DND-41 (cell line): ENCODE data around the gene FXYD2.

Experiments
- ATAC-seq: fragments of 200-7000 bp; cut with Tn5 transposase; 3 replicates; pipeline ENCODE4 v1.9.1; 2021; ENCODE audit warnings: low read depth; ENCODE audit not compliant: insufficient read depth
- DNase-seq: peaks from one replicate; pipeline ENCODE4 v3.0.0-alpha.2; 2020
- H2AFZ ChIP-seq: 2 replicates; pipeline ENCODE4 v1.6.0; 2012; ENCODE audit warnings: low read depth, low read length
- H3K27ac ChIP-seq: 2 replicates; pipeline ENCODE4 v1.5.1; 2012; ENCODE audit warnings: low read length, inconsistent platforms
- H3K27me3 ChIP-seq: fragments of 200-600 bp; sonication (generic); 2 replicates; pipeline ENCODE4 v1.6.0; 2012; ENCODE audit warnings: low read length, mild to moderate bottlenecking, inconsistent platforms; ENCODE audit not compliant: insufficient read depth, poor library complexity
- H3K36me3 ChIP-seq: 2 replicates; pipeline ENCODE4 v1.5.1; 2012; ENCODE audit warnings: low read length, inconsistent platforms; ENCODE audit not compliant: insufficient read depth
- H3K4me1 ChIP-seq: 2 replicates; pipeline ENCODE4 v1.5.1; 2012; ENCODE audit warnings: mild to moderate bottlenecking, low read length; ENCODE audit not compliant: insufficient read depth
- H3K4me2 ChIP-seq: 2 replicates; pipeline ENCODE4 v1.6.0; 2012; ENCODE audit warnings: mild to moderate bottlenecking, moderate library complexity, low read length, inconsistent platforms; ENCODE audit not compliant: insufficient read depth
- H3K4me3 ChIP-seq, 2 experiments: fragments of 200-600 bp in 1 of 2; shearing (Covaris generic) in 1 of 2; 2 replicates each; pipeline ENCODE4 v1.5.1; 2012 to 2016; ENCODE audit warnings: inconsistent platforms in 2 of 2, low read length in 2 of 2, mild to moderate bottlenecking in 2 of 2, low read depth in 1 of 2, moderate library complexity in 1 of 2
- H3K79me2 ChIP-seq: 2 replicates; pipeline ENCODE4 v1.6.0; 2012; ENCODE audit warnings: low read length, inconsistent platforms; ENCODE audit not compliant: insufficient read depth
- H3K9ac ChIP-seq: 2 replicates; pipeline ENCODE4 v1.6.0; 2012; ENCODE audit warnings: low read depth, mild to moderate bottlenecking, inconsistent platforms, low read length, moderate library complexity
- H3K9me3 ChIP-seq: 2 replicates; pipeline ENCODE4 v1.5.1; 2012; ENCODE audit warnings: low read length, moderate library complexity, mild to moderate bottlenecking, inconsistent platforms; ENCODE audit not compliant: insufficient read depth, severe bottlenecking
- H4K20me1 ChIP-seq: 2 replicates; pipeline ENCODE4 v1.6.0; 2012; ENCODE audit warnings: low read length; ENCODE audit not compliant: insufficient read depth
- EZH2 ChIP-seq: IDR thresholded peaks from 3 replicates; pipeline ENCODE4 v1.6.1; 2012; ENCODE audit warnings: borderline replicate concordance, low read depth, mild to moderate bottlenecking, moderate library complexity, low read length, inconsistent platforms; ENCODE audit not compliant: severe bottlenecking
- TF ChIP-seq, protein P1 (sequence below): IDR thresholded peaks from 2 replicates; pipeline ENCODE4 v1.5.1; 2012; ENCODE audit warnings: borderline replicate concordance, low read length, moderate library complexity, mild to moderate bottlenecking; ENCODE audit not compliant: poor library complexity, severe bottlenecking; ENCODE audit errors: extremely low read depth

FXYD2 gene

DNA sequence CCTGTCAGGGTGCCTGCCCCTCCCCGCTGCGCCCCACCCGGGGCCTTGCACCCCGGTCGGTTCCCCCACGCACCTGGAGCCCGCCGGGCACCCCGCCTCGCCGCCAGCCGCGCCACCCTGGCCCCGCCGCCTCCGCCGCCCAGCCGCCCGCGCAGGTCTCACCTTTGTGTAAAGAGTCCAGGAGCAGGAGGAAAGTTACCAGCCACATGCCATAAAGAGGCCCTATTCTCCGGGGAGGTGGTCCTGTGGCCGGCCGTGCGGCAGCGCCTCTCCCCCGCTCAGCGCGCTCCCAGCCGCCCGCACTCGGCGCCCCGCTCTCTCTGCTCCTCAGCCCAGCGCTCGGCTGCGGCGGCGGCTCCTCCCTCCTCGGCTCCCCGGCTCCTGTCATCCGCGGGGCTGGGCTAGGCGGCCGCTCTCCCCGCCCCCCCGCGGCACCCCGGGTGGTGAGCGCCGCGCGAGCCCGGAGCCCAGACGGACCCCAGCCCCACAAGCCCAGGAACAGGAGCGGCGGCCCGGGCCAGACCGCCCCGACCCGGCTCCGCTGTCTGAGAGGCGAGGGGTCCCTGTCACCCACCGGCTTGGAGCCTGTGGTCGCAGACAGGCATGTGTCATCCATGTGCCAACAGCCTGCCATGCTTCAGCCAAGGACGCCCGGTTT, 27.5 kb downstream of the FXYD2 start, which contains the start of gene DSCAML1:
DSCAML1 (minus strand) TSS at position 345 of the 658 bp plus-strand sequence; CDS start at position 208, 137 bp downstream.
- H3K4me3 ChIP-seq, result no peak within 1 kb of the TSS
- DNase-seq (no peak), ATAC-seq (no peak)
- H3K9ac ChIP-seq, result no peak within 1 kb of the TSS
- H3K4me1 ChIP-seq, result no peaks in the 10 kb centered on the region
- no peak within 1 kb of the TSS for H3K4me2 ChIP-seq
- H3K27me3 ChIP-seq, result no peaks in the 10 kb centered on the region
- TF ChIP-seq EZH2, result no peak
- TF ChIP-seq, protein P1, sequence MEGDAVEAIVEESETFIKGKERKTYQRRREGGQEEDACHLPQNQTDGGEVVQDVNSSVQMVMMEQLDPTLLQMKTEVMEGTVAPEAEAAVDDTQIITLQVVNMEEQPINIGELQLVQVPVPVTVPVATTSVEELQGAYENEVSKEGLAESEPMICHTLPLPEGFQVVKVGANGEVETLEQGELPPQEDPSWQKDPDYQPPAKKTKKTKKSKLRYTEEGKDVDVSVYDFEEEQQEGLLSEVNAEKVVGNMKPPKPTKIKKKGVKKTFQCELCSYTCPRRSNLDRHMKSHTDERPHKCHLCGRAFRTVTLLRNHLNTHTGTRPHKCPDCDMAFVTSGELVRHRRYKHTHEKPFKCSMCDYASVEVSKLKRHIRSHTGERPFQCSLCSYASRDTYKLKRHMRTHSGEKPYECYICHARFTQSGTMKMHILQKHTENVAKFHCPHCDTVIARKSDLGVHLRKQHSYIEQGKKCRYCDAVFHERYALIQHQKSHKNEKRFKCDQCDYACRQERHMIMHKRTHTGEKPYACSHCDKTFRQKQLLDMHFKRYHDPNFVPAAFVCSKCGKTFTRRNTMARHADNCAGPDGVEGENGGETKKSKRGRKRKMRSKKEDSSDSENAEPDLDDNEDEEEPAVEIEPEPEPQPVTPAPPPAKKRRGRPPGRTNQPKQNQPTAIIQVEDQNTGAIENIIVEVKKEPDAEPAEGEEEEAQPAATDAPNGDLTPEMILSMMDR, result no peak
- no peak within 1 kb of the TSS for H3K27ac ChIP-seq
- H3K79me2 ChIP-seq, result no peaks in the 10 kb centered on the region
- H4K20me1 ChIP-seq, result peaks cover 7% of the 10 kb centered on the region; the same call in 1 of the 2 replicates
- H3K9me3 ChIP-seq, result no peaks in the 10 kb centered on the region
- no peak within 1 kb of the TSS for H2AFZ ChIP-seq
- peaks cover 3% of the 10 kb centered on the region; the same call in 1 of the 2 replicates for H3K36me3 ChIP-seq

DNA sequence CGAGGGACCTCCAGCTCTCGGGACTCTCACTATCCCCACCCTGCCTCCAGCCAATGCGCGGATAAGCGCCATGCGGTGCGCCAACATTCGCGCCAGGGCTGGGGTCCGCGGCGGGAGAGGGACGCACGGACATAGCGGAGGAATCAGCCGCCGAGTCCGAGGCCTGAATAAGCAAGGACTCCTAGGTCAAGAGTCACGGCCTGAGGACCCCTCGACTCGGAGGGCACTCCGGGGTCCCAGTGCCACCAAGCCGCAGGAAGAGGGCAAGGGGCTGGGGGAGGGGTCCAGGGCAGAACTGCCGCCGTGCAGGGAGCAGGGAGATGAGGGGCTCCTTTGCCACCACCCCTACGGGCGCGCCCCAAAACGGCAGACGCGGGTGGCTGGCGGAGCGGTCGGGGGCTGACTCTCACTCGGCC, 28.1 kb downstream of the FXYD2 start:
- Histone ChIP-seq H2AFZ (no peak overlapping the region), H3K9me3 (no peaks in the 10 kb centered on the region), H3K79me2 (no peaks in the 10 kb centered on the region), H3K4me2 (no peak overlapping the region), H4K20me1 (peaks cover 7% of the 10 kb centered on the region; the same call in 1 of the 2 replicates), H3K4me3 (no peak overlapping the region), H3K9ac (no peak overlapping the region), H3K4me1 (no peaks in the 10 kb centered on the region), H3K27me3 (no peaks in the 10 kb centered on the region), H3K27ac (no peak overlapping the region), H3K36me3 (peaks cover 3% of the 10 kb centered on the region; the same call in 1 of the 2 replicates)
- ATAC-seq (no peak), DNase-seq (no peak)
- TF ChIP-seq, protein P1, result no peak
- no peak for TF ChIP-seq EZH2

DNA sequence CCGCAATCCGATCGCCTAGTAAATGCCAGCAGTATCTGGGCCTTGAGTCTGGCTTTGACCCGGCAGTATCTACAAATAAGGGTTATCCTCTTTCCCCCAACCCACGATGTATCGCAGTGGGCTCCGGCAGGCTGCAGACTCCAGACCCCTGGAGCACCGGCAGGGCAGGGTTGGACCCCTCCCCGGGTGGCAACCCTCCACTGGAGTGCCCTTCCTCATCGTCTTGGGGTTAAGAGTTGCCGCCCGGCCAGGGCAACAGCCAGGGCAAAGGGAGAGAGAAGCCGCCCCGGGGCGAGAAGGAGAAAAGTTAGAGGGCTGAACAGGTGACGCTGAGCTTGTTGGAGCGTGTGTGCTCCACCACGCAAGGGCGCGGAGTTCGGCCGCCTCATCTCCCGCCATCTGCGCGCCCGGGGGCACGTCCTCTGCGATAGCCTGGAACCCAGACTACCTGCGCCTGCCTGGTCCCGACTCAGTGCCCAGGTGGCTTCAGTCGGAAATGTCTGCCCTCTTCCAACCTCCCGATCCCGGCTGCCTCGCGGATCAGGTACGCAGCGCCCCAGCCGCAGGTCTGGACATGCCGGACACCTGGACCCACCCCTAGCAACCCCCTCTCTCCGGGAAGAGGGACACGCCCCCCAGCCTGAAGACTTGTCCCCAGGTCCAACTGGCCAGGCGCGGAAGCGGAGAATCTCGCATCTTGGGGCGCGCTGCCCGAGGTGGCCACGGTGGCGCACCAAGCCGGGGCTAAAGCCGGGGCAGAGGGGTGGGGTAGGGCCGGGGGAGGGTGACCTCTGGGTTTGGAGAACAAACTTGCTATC, 28.7 kb downstream of the FXYD2 start:
- no peak overlapping the region for H3K4me3 ChIP-seq
- no peaks in the 10 kb centered on the region for H3K27me3 ChIP-seq
- no peak overlapping the region for H2AFZ ChIP-seq
- TF ChIP-seq EZH2, result no peak
- TF ChIP-seq, protein P1, result no peak
- peaks cover 7% of the 10 kb centered on the region; the same call in 1 of the 2 replicates for H4K20me1 ChIP-seq
- H3K79me2 ChIP-seq, result no peaks in the 10 kb centered on the region
- H3K4me2 ChIP-seq, result no peak overlapping the region
- no peak overlapping the region for H3K27ac ChIP-seq
- H3K4me1 ChIP-seq, result no peaks in the 10 kb centered on the region
- peaks cover 3% of the 10 kb centered on the region; the same call in 1 of the 2 replicates for H3K36me3 ChIP-seq
- H3K9ac ChIP-seq, result no peak overlapping the region
- no peaks in the 10 kb centered on the region for H3K9me3 ChIP-seq
- ATAC-seq (no peak), DNase-seq (no peak)
